Measurements from ENCODE around the gene KRT28. TPM values are rescaled to one million over a fixed set of nuclear protein-coding genes. Genes with fewer than 3 reads are reported as not detected.
A peak's percentile ranks its signal among the peaks of the same experiment; 100 is the strongest.

Gene KRT28
- total RNA-seq, 1 experiment from 2014 or later = not detected

DNA sequence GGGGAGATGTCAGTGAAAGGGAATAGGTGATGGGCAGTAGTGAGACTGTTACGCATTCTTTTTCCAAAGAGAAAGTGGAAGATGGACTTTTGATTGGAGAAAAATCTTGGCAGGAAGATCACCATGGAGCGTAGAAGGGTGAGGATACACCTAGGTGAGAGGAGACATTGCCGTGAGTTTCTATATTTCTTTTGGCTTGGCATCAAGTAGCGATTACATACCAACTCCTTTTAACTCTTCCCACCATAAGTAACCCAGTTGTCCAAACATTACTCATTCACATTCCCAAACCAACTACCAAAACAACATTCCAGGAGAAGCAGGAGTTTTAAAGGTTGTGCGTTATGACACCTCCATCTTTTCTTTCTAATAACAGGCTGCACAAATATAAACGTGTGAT, 10.7 kb upstream of the KRT28 start:
- H3K27me3 ChIP-seq (ENCODE audit: control insufficient read depth, insufficient read depth, low read length) = peaks cover 8% of the 10 kb centered on the region; the same call in 1 of the 2 replicates
- H3K36me3 ChIP-seq (replicated peaks; ENCODE audit: control insufficient read depth, insufficient read depth, low read length) = no peaks in the 10 kb centered on the region
- H3K4me3 ChIP-seq (ENCODE audit: insufficient read depth, low read depth, low read length) = no peak overlapping the region
- no peak for DNase-seq

DNA sequence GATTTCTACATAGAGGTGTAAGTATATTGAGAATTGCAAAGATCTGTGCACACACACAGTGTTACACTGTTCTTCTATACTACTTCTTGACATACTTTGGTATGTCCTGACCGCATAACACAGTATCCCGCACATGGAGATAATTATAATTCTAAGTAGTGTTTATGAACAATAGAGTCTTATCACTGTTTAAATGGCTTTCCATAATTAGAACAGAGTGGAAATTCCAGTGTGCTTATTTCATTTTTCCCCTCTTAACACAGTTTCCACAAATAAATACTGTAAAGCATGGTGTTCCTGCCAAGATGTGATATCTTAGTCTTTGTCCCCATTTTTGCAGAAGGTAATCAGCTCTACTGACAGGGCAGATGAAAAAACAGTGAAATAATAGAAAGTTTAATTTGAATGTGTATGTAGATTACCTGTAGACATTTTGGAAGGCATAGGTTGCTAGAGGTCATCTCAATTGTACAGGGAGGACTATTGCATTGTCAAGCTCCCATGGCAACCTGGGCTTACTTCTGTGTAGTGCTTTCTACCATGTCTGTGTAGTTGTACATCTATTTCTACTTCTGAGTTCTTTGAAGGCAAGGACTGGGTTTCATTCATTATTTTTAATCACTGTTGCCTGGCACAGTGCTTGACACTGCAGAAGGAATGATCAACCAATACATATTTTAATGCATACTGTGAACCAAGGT, 10.1 kb upstream of the KRT28 start:
- no peak for DNase-seq
- peaks cover 9% of the 10 kb centered on the region; the same call in 1 of the 2 replicates for H3K27me3 ChIP-seq (ENCODE audit: control insufficient read depth, insufficient read depth, low read length)
- H3K36me3 ChIP-seq (replicated peaks; ENCODE audit: control insufficient read depth, insufficient read depth, low read length) = no peaks in the 10 kb centered on the region
- no peak overlapping the region for H3K4me3 ChIP-seq (ENCODE audit: insufficient read depth, low read depth, low read length)

DNA sequence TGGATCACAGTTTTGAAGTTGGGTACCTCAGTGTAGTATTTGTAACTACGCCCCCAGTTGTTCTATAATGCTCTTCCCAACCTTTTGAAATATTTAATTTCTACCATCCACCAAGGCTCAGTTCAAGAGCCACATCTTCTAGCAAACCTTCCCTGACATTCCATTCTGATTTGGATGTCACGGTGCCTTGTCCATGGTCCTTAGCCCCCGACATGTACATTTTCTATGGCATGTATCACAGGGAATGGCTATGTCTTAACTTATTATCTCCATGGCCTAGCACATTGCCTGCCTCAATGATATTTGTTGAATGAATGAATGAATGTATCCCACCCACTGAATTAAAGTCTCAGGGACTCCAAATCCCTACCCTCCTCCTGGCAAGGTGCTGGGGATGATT, 6.4 kb upstream of the KRT28 start:
- no peak for DNase-seq
- Histone ChIP-seq H3K36me3 (replicated peaks; ENCODE audit: control insufficient read depth, insufficient read depth, low read length) (no peaks in the 10 kb centered on the region), H3K27me3 (ENCODE audit: control insufficient read depth, insufficient read depth, low read length) (peaks cover 11% of the 10 kb centered on the region; the same call in 1 of the 2 replicates), H3K4me3 (ENCODE audit: insufficient read depth, low read depth, low read length) (no peak overlapping the region)

DNA sequence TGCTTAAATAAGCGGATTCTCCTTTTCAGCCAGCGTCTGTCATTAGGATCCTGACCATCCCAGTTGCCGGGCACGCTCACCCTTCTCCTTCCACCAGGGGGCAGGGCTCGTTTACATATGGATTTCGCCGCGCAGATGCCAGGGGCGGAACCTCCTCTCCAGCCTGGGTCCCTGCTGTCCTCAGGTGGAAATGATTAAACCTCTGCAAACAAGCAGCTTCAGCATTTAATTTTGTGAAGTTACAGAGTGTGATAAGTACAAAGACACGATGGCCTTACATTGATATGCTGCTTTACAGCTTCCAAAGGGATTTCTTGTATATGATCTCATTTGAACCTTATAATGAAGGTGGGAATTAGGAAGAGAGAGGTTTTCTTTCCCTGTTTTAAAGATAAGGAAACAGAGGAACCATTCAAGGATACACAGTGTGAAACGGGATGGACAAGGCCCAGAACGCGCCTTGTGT, 3.9 kb upstream of the KRT28 start:
- Histone ChIP-seq H3K27me3 (ENCODE audit: control insufficient read depth, insufficient read depth, low read length) (peaks cover 3% of the 10 kb centered on the region; the same call in 1 of the 2 replicates), H3K36me3 (replicated peaks; ENCODE audit: control insufficient read depth, insufficient read depth, low read length) (no peaks in the 10 kb centered on the region), H3K4me3 (ENCODE audit: insufficient read depth, low read depth, low read length) (no peak overlapping the region)
- DNase-seq = peak; percentile 82

DNA sequence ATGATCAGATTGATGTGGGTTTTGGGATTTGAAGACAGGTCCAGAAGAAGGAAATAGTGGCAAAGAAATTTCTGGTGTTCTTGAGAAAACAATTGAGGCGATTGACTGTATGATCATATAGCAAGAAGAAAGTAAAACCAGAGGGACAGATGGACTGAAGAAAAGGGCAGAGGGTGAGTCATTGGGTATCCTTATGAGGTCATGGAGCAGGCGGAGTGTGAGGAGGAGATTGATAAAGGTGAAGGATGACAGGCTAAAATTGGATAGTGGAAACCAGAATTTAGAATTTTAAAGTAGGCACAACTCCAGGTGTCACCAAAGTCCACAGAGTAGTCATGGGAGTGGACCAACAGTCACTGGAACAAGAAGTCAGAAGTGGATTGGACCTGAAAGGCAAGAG, 1.4 kb upstream of the KRT28 start:
- Histone ChIP-seq H3K4me3 (ENCODE audit: insufficient read depth, low read depth, low read length) (no peak overlapping the region), H3K36me3 (replicated peaks; ENCODE audit: control insufficient read depth, insufficient read depth, low read length) (no peaks in the 10 kb centered on the region), H3K27me3 (ENCODE audit: control insufficient read depth, insufficient read depth, low read length) (peaks cover 3% of the 10 kb centered on the region; the same call in 1 of the 2 replicates)
- DNase-seq = no peak

DNA sequence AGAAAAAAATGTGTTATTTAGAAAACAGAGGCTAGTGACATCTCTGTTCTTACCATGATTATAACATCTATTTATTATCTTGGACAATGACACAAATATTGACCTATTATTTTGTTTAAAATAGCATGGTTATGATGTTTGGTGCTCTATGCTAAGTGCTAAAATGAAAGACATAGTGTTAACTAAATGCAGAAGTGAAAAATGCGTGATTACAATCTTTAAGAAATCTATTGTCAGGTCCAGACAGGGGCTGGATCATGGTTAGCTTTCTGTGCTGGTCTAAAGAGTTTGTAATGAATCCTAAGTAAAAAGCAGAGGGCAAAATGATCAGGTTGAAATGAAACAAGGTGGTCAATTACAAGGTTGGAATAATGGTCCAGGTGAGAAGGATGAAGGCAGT, 622 bp upstream of the KRT28 start:
- Histone ChIP-seq H3K27me3 (ENCODE audit: control insufficient read depth, insufficient read depth, low read length) (peaks cover 3% of the 10 kb centered on the region; the same call in 1 of the 2 replicates), H3K4me3 (ENCODE audit: insufficient read depth, low read depth, low read length) (no peak overlapping the region), H3K36me3 (replicated peaks; ENCODE audit: control insufficient read depth, insufficient read depth, low read length) (no peaks in the 10 kb centered on the region)
- DNase-seq = no peak

DNA sequence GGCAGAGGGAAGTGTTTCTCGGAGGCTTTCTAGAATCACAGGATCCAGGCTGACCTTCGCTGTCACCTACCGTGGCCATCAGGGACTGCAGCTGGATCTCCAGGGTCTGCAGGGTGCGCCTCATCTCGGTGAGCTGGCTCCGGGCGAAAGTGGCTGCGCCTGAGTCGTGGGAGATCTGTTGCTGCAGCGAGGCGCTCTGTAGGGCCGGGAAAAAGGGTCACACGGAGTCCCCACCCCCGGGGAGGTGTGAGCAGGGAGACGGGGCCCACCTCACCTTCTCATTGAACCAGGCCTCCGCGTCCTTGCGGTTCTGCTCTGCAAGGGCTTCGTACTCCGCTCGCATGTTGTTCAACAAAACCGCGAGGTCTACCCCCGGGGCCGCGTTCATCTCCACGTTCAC, 2.9 kb downstream of the KRT28 start:
- peaks cover 2% of the 10 kb centered on the region; the same call in 1 of the 2 replicates for H3K27me3 ChIP-seq (ENCODE audit: control insufficient read depth, insufficient read depth, low read length)
- DNase-seq = no peak
- H3K36me3 ChIP-seq (replicated peaks; ENCODE audit: control insufficient read depth, insufficient read depth, low read length) = no peaks in the 10 kb centered on the region
- H3K4me3 ChIP-seq (ENCODE audit: insufficient read depth, low read depth, low read length) = no peak overlapping the region

DNA sequence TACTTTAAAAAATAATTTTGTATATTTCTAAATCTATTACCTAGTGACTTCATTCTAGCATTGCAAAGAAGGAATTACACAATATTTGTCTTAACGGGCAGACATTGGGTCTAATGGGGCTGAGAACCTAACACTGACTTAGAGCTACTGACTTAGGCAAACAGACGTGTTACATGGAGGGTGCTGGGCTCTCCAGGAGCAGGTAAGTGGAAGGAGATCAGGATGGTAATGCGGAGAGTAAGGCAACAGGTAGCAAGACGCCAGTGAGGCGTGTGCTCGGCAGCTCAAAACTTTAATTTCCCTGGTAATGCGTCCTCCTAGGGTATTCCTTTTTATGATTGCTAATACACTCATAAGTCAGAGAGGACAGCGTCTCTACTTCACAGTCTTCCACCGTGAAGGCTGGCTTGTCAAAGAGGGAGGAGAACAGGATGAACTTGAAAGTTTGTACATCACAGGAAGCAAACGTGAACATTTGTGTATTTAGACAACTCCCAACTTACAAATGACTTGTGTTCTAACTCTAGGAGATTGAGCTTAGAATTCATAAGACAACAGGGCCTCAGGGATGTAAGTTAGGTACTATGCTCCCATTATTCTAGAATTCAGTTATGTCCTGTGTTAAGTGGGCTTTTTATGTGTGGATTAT, 4.6 kb downstream of the KRT28 start:
- H3K27me3 ChIP-seq (ENCODE audit: control insufficient read depth, insufficient read depth, low read length) = no peaks in the 10 kb centered on the region
- no peak overlapping the region for H3K4me3 ChIP-seq (ENCODE audit: insufficient read depth, low read depth, low read length)
- no peaks in the 10 kb centered on the region for H3K36me3 ChIP-seq (replicated peaks; ENCODE audit: control insufficient read depth, insufficient read depth, low read length)
- DNase-seq = no peak

DNA sequence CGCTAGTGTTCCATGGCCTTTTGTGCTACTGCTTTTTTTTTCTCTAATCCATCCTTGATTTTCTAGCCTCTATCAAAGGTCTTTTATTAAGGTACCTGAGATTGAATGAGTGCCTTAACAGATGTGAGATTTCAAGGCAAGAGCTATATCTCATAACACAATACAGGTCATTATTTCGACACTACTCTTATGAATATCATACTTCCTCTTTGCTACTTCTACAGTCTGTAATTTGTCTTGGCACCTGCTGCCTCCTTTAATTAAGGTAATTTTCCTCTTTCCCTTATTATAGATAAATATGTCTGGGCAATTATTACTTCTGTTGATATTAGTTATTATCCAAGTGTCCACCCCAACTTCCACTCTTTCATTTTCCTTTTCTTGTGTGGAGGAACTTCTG, 5.3 kb downstream of the KRT28 start:
- H3K27me3 ChIP-seq (ENCODE audit: control insufficient read depth, insufficient read depth, low read length) = no peaks in the 10 kb centered on the region
- H3K36me3 ChIP-seq (replicated peaks; ENCODE audit: control insufficient read depth, insufficient read depth, low read length) = no peaks in the 10 kb centered on the region
- DNase-seq = no peak
- H3K4me3 ChIP-seq (ENCODE audit: insufficient read depth, low read depth, low read length) = no peak overlapping the region

DNA sequence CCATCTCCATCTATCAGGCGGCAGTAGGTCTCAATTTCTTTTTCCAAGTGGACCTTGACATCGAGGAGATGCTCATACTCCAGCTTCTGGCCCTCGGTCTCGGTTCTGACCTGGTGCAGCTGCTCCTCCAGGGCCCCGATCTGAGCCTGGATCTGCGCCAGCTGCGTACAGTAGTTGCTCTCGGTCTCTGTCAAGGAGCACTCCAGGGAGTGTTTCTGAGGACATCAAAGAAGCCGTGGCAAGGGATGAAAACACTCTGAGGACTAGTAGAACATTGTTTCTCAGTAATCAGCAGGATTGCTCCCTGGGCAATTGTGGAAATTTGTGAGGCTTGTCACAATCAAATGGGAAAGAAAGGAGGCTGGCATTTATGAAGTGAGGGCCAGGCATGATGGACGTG, 5.9 kb downstream of the KRT28 start:
- Histone ChIP-seq H3K4me3 (ENCODE audit: insufficient read depth, low read depth, low read length) (no peak overlapping the region), H3K27me3 (ENCODE audit: control insufficient read depth, insufficient read depth, low read length) (no peaks in the 10 kb centered on the region), H3K36me3 (replicated peaks; ENCODE audit: control insufficient read depth, insufficient read depth, low read length) (no peaks in the 10 kb centered on the region)
- DNase-seq = no peak

DNA sequence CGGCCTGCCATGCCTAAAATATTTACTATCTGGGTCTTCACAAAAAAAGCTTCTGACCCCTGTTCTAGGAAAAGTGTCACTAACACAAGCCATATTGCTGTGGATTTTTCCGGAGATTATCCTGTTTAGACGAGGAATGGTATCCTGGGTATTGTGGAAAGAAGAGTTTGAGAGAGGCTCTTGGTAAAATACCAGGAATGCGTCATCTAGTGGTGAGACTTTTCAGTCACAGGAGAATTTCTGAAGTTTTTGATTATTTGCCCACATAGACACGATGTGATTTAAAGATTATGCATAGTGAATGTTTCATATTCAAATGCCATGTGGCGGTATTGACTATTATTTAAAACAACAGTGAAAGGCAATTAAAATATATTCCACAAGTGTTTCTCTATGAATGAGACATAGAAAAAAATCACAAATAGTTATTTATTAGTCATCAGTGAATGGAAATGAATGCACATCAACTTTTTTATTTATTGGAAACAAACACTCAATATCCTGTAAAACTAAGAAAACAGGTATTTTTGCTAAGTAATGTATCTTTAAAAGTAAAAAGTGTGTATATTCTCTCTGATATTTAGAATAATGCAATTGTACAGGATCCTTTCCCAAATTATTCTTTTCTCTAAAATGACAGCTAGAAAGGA, 7.8 kb downstream of the KRT28 start:
- H3K27me3 ChIP-seq (ENCODE audit: control insufficient read depth, insufficient read depth, low read length) = no peaks in the 10 kb centered on the region
- H3K4me3 ChIP-seq (ENCODE audit: insufficient read depth, low read depth, low read length) = no peak overlapping the region
- DNase-seq = peak; percentile 40
- no peaks in the 10 kb centered on the region for H3K36me3 ChIP-seq (replicated peaks; ENCODE audit: control insufficient read depth, insufficient read depth, low read length)

DNA sequence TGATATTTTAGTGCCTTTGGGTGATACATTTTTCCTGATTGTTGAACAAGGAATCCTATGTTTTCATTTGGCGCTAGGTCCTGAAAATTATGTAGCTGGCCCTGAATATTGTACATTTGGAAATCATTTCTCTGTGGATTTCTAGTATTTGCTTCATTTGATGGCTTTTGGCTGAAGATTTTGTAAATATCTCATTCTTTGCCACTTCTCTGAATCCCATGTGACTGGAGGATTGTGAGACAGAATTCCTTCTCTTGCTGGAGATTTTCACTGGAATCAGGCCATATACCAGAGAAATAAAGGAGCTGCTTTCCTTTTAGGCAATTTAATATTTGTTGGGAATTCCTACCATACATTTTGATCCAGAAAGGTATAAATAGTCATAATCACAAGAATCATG, 8.6 kb downstream of the KRT28 start:
- Histone ChIP-seq H3K27me3 (ENCODE audit: control insufficient read depth, insufficient read depth, low read length) (no peaks in the 10 kb centered on the region), H3K36me3 (replicated peaks; ENCODE audit: control insufficient read depth, insufficient read depth, low read length) (no peaks in the 10 kb centered on the region), H3K4me3 (ENCODE audit: insufficient read depth, low read depth, low read length) (no peak overlapping the region)
- no peak for DNase-seq

DNA sequence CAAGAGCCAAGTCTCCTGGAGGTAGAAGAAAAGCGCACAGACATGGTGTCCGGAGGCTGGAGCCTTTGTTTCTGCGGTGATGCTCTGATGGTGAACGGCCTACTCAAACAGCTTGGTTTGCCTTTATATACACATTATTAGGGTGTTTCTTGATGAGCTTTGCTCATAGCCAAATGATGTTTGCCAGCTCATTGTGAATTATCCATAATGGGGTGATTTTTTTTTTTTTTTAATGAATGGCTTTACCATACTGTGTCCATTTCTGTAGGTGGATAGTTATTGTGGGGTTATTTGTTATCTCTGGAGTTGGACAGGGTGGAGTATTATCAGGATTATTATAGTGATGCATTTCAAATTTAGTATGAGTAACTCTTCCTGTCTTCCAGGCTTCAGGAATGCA, 17.3 kb downstream of the KRT28 start, which contains the start of gene KRT27:
Gene KRT27 (minus strand): TSS at position 101 of the 400 bp plus-strand sequence. CDS start 57 bp downstream, at position 44.
- no peaks in the 10 kb centered on the region for H3K36me3 ChIP-seq (replicated peaks; ENCODE audit: control insufficient read depth, insufficient read depth, low read length)

DNA sequence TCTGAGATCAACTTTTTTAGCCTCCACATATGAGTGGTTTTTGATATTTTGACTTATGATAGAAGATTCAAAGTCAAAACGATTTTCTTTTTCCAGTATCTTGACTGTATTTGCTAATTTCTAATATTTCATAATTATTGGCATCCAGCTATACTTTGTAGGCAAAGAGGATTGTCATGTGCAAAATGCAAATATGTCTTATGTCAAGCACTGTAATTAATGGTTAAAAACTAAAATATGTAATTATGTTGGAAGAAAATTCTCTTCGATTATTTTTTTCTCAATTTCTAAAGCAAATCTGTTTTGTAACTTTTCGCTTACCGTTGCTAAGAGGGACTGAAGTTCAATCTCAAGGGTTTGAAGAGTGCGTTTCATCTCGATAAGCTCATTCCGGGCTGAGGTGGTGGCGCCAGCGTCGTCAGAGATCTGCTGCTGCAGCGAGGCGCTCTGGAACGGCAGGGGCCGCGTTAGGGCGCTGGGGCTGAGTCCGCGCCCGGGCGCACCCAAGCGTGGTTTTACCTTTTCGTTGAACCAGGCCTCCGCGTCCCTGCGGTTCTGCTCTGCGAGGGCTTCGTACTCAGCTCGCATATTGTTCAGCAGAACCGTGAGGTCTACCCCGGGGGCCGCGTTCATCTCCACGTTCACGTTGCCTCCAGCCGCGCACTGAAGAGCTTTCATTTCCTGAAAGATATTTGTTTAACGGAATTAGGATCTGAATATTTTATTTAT, 20.4 kb downstream of the KRT28 start:
- Histone ChIP-seq H3K4me3 (ENCODE audit: insufficient read depth, low read depth, low read length) (no peak overlapping the region), H3K27me3 (ENCODE audit: control insufficient read depth, insufficient read depth, low read length) (no peaks in the 10 kb centered on the region)
- DNase-seq = no peak

More for the DNA sequence above, 17.3 kb downstream of the KRT28 start, which contains the start of gene KRT27:
- DNase-seq = no peak
- no peak within 1 kb of the TSS for H3K4me3 ChIP-seq (ENCODE audit: insufficient read depth, low read depth, low read length)
- H3K27me3 ChIP-seq (ENCODE audit: control insufficient read depth, insufficient read depth, low read length) = no peaks in the 10 kb centered on the region

More for the DNA sequence above, 20.4 kb downstream of the KRT28 start:
- H3K36me3 ChIP-seq (replicated peaks; ENCODE audit: control insufficient read depth, insufficient read depth, low read length) = no peaks in the 10 kb centered on the region

All from H7 (cell line).